ENCODE data around the gene CHST12. TPM values are rescaled to one million over a fixed set of nuclear protein-coding genes. Genes with fewer than 3 reads are reported as not detected.
A peak's percentile ranks its signal among the peaks of the same experiment; 100 is the strongest.

CHST12 gene
- total RNA-seq, 1 donor from 2014 or later = 29.2 TPM

GRCh38 chr7:2471396-2471795, 68.0 kb downstream of the CHST12 start:
- no peak overlapping the region for H3K27ac ChIP-seq
- H3K9me3 ChIP-seq = no peaks in the 10 kb centered on the region
- intact Hi-C loops (cut with DNase I) = no loop called here
- no peaks in the 10 kb centered on the region for H3K36me3 ChIP-seq
- ATAC-seq (peak in 1 of 2 donors; percentile 23), DNase-seq (no peak)
- H3K4me1 ChIP-seq = peaks cover 14% of the 10 kb centered on the region
- H3K27me3 ChIP-seq (ENCODE audit: low read depth) = no peaks in the 10 kb centered on the region
- TF ChIP-seq CTCF (IDR thresholded peaks at IDR 0.05) = no peak
- no peak overlapping the region for H3K4me3 ChIP-seq

- H3K9me3 ChIP-seq = no peaks in the 10 kb centered on the region
- DNase-seq = no peak
- H3K4me1 ChIP-seq = peaks cover 20% of the 10 kb centered on the region
- intact Hi-C loops (cut with DNase I) = no loop called here
- no peak for ATAC-seq
- no peak for TF ChIP-seq CTCF (IDR thresholded peaks at IDR 0.05)
- H3K27me3 ChIP-seq (ENCODE audit: low read depth) = no peaks in the 10 kb centered on the region
- H3K4me3 ChIP-seq = no peak overlapping the region
- H3K27ac ChIP-seq = no peak overlapping the region
- no peaks in the 10 kb centered on the region for H3K36me3 ChIP-seq
Observed at GRCh38 chr7:2472739-2473138, 69.3 kb downstream of the CHST12 start.

- intact Hi-C loops (cut with DNase I) = no loop called here
- no peak for DNase-seq
- Histone ChIP-seq H3K9me3 (no peaks in the 10 kb centered on the region), H3K4me1 (peaks cover 27% of the 10 kb centered on the region), H3K27me3 (ENCODE audit: low read depth) (peaks cover 6% of the 10 kb centered on the region), H3K27ac (no peak overlapping the region), H3K36me3 (no peaks in the 10 kb centered on the region), H3K4me3 (no peak overlapping the region)
- no peak for ATAC-seq
- TF ChIP-seq CTCF (IDR thresholded peaks at IDR 0.05) = no peak
Observed at GRCh38 chr7:2473496-2474180, 70.2 kb downstream of the CHST12 start.

GRCh38 chr7:2474224-2474623, 70.8 kb downstream of the CHST12 start:
- no peak overlapping the region for H3K27ac ChIP-seq
- H3K4me3 ChIP-seq = no peak overlapping the region
- DNase-seq (no peak), ATAC-seq (no peak)
- intact Hi-C loops (cut with DNase I) = no loop called here
- H3K36me3 ChIP-seq = no peaks in the 10 kb centered on the region
- peaks cover 6% of the 10 kb centered on the region for H3K27me3 ChIP-seq (ENCODE audit: low read depth)
- H3K9me3 ChIP-seq = no peaks in the 10 kb centered on the region
- peaks cover 27% of the 10 kb centered on the region for H3K4me1 ChIP-seq
- TF ChIP-seq CTCF (IDR thresholded peaks at IDR 0.05) = no peak

- peaks cover 13% of the 10 kb centered on the region for H3K27me3 ChIP-seq (ENCODE audit: low read depth)
- H3K27ac ChIP-seq = no peak overlapping the region
- peaks cover 27% of the 10 kb centered on the region for H3K4me1 ChIP-seq
- DNase-seq (no peak), ATAC-seq (no peak)
- TF ChIP-seq CTCF (IDR thresholded peaks at IDR 0.05) = no peak
- H3K36me3 ChIP-seq = no peaks in the 10 kb centered on the region
- no peaks in the 10 kb centered on the region for H3K9me3 ChIP-seq
- intact Hi-C loops (cut with DNase I) = no loop called here
- H3K4me3 ChIP-seq = no peak overlapping the region
Observed at GRCh38 chr7:2474813-2475677, 71.6 kb downstream of the CHST12 start.
